PFSK-1 (cell line): Measurements from ENCODE around the gene RNPS1.

Experiments used
- FOXP2 ChIP-seq: optimal IDR thresholded peaks from 2 replicates; pipeline ENCODE3; 2011; ENCODE audit warnings: borderline replicate concordance, control low read depth, inconsistent platforms; ENCODE audit not compliant: insufficient read depth; ENCODE audit errors: extremely low read length, extremely low read depth
- POLR2AphosphoS5 ChIP-seq: IDR thresholded peaks from 2 replicates; pipeline ENCODE4 v1.6.1; 2012; ENCODE audit warnings: low read depth, mild to moderate bottlenecking, control low read depth, low read length, moderate library complexity
- SIN3A ChIP-seq: IDR thresholded peaks from 2 replicates; pipeline ENCODE4 v1.6.1; 2012; ENCODE audit warnings: mild to moderate bottlenecking, low read length, moderate library complexity, borderline replicate concordance; ENCODE audit not compliant: insufficient read depth
- TAF1 ChIP-seq: IDR thresholded peaks from 2 replicates; pipeline ENCODE4 v1.6.1; 2012; ENCODE audit warnings: low read length, control low read depth, borderline replicate concordance; ENCODE audit not compliant: insufficient read depth
- TF ChIP-seq, protein P1 (sequence below), 2 experiments: IDR thresholded peaks; 2 replicates each; pipeline versions ENCODE4 v1.6.1 to v1.8.0; 2011 to 2012; ENCODE audit warnings: low read depth in 2 of 2, low read length in 2 of 2, control low read depth in 1 of 2, inconsistent platforms in 1 of 2, mild to moderate bottlenecking in 1 of 2, moderate library complexity in 1 of 2; ENCODE audit not compliant: insufficient read depth in 1 of 2

The RNPS1 gene

GRCh38 chr16:2231016-2231931 is 36.7 kb downstream of the RNPS1 start:
- TF ChIP-seq TAF1 (no peak), POLR2AphosphoS5 (no peak), SIN3A (no peak), FOXP2 (no peak)
- TF ChIP-seq, protein P1, sequence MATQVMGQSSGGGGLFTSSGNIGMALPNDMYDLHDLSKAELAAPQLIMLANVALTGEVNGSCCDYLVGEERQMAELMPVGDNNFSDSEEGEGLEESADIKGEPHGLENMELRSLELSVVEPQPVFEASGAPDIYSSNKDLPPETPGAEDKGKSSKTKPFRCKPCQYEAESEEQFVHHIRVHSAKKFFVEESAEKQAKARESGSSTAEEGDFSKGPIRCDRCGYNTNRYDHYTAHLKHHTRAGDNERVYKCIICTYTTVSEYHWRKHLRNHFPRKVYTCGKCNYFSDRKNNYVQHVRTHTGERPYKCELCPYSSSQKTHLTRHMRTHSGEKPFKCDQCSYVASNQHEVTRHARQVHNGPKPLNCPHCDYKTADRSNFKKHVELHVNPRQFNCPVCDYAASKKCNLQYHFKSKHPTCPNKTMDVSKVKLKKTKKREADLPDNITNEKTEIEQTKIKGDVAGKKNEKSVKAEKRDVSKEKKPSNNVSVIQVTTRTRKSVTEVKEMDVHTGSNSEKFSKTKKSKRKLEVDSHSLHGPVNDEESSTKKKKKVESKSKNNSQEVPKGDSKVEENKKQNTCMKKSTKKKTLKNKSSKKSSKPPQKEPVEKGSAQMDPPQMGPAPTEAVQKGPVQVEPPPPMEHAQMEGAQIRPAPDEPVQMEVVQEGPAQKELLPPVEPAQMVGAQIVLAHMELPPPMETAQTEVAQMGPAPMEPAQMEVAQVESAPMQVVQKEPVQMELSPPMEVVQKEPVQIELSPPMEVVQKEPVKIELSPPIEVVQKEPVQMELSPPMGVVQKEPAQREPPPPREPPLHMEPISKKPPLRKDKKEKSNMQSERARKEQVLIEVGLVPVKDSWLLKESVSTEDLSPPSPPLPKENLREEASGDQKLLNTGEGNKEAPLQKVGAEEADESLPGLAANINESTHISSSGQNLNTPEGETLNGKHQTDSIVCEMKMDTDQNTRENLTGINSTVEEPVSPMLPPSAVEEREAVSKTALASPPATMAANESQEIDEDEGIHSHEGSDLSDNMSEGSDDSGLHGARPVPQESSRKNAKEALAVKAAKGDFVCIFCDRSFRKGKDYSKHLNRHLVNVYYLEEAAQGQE (IDR thresholded peaks at IDR 0.05; ENCODE audit: insufficient read depth in 1 of 2, low read depth in 2 of 2, low read length in 2 of 2) = no peak

- TF ChIP-seq, protein P1 (IDR thresholded peaks at IDR 0.05; ENCODE audit: insufficient read depth in 1 of 2, low read depth in 2 of 2, low read length in 2 of 2) = no peak
- TF ChIP-seq POLR2AphosphoS5 (no peak), SIN3A (no peak), TAF1 (no peak), FOXP2 (no peak)
Measured at GRCh38 chr16:2230376-2230775, 37.5 kb downstream of the RNPS1 start.

- TF ChIP-seq, protein P1 (IDR thresholded peaks at IDR 0.05; ENCODE audit: insufficient read depth in 1 of 2, low read depth in 2 of 2, low read length in 2 of 2) = no peak
- TF ChIP-seq SIN3A (no peak), FOXP2 (no peak), TAF1 (no peak), POLR2AphosphoS5 (no peak)
Measured at GRCh38 chr16:2229632-2230250, 38.2 kb downstream of the RNPS1 start.

- TF ChIP-seq, protein P1 (IDR thresholded peaks at IDR 0.05; ENCODE audit: insufficient read depth in 1 of 2, low read depth in 2 of 2, low read length in 2 of 2) = no peak
- no peak for TF ChIP-seq POLR2AphosphoS5
- no peak for TF ChIP-seq TAF1
- TF ChIP-seq FOXP2 = no peak
- no peak for TF ChIP-seq SIN3A
Measured at GRCh38 chr16:2229091-2229490, 38.8 kb downstream of the RNPS1 start.
